GM21360 (cell line): ENCODE results near the gene SUN2.

Experiments
- ATAC-seq: cut with Tn5 transposase; IDR thresholded peaks from one replicate; pipeline ENCODE4 v1.9.1; 2021; ENCODE audit warnings: mild to moderate bottlenecking, moderate library complexity; ENCODE audit not compliant: unreplicated experiment

SUN2 gene

DNA sequence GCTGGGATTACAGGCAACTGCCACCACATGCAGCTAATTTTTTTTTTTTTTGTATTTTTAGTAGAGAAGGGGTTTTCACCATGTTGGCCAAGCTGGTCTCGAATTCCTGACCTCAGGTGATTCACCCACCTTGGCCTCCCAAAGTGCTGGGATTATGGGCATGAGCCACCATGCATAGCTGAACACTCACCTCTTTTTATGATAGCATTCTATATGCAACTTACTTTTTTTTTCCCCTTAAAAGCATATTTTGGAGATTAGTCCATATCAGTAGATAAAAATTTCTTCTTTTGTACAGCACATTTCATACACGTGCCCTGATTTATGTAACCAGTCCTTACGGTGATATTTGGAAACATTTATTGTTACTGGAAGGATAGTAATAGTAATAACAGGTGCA lies 35.4 kb downstream of the SUN2 start:
- ATAC-seq: no peak

- ATAC-seq: no peak
Observed at GRCh38 chr22:38719196-38719595, 36.6 kb downstream of the SUN2 start.

GRCh38 chr22:38718414-38718813 lies 37.4 kb downstream of the SUN2 start:
- ATAC-seq: no peak

- ATAC-seq: no peak
Observed at GRCh38 chr22:38717244-38717643, 38.6 kb downstream of the SUN2 start.

- no peak for ATAC-seq
Observed at GRCh38 chr22:38716826-38717225, 39.0 kb downstream of the SUN2 start.

DNA sequence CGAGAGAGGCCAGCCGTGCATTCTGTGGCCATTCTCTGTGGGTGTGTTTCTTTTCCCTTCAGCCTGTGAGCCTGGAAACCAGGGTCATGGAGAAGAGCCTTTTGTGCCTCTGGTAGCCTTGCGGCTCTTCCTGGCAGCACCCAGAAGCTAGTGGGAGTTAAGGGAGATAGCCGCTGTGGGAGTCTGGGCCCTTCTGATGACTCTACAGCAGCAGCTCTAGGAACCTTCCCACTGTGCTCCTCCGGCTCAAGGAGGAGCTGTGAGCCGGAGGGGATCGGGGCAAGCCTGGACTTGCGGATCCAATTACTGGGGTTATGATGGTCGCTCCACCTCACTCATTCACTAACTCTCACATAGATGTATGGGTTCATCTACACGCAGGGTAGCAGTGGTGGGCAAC lies 39.5 kb downstream of the SUN2 start:
- ATAC-seq: no peak

- ATAC-seq: no peak
Observed at GRCh38 chr22:38715852-38716251, 39.9 kb downstream of the SUN2 start.

DNA sequence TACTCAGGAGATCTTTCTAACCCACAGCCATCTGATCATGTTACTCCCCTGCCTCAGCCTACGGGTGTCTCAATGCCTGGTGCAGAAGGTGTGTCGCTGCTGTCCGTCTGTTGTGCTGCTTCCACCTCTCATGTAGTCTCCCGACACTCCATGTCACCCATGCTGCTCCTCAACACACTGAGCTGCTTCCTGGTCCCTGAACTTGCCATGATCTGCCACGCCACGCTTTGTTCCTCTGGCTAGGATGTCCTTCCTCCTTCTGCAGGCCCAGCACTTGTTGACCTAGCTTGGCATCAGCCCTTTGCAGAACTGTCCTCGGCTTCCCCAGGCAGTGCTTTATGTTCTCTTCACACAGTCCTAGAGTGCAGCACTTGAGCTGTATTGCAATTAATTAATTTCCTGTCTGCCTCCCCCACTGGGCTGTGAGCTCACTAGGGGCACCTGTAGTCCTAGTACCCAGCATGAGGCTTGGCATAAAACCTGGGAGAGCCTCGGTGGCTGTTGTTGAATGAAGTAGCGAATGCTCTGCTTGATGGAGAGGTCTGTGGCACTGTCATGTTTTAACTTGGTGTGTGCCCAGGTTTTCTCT lies 40.5 kb downstream of the SUN2 start:
- ATAC-seq: no peak

GRCh38 chr22:38713921-38714320 lies 41.9 kb downstream of the SUN2 start:
- ATAC-seq: no peak

GRCh38 chr22:38712486-38713207 lies 43.2 kb downstream of the SUN2 start:
- no peak for ATAC-seq

DNA sequence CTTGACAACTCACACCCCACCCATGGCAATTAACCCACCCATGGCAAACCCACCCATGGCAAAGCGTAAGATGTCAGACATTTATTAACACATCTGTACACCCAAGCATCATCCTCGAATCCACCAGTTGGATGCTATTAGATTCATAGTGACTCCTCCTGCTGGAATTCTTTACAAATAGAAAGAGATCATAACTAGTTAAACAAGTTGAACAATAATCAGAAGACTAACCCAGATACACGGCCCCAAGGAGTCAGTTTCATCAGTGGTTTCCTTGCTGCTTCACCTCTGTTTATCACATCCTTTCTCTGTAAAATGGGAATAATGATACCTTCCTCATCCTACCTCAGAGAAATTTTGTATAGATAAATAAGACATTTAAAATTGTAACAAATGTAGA lies 44.9 kb downstream of the SUN2 start:
- ATAC-seq: no peak

DNA sequence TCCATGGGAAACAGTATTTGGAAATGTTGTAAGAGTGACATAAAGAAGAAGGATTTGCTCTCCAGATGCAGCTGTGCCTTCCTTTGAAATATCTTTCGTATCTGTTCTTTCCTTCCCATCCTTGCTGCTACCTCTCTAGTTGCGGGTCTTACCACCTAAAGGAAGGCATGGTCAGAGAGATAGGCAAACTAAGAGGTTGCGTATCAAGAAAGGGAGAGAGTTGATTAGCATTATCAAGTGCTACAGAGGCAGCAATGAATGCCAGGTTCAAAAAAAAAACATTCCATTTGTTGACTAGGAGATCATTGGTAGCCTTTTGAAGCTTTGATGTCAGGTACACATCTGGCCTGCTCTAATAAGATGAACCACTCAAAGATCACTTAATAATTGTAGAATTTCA lies 45.4 kb downstream of the SUN2 start:
- ATAC-seq: no peak

DNA sequence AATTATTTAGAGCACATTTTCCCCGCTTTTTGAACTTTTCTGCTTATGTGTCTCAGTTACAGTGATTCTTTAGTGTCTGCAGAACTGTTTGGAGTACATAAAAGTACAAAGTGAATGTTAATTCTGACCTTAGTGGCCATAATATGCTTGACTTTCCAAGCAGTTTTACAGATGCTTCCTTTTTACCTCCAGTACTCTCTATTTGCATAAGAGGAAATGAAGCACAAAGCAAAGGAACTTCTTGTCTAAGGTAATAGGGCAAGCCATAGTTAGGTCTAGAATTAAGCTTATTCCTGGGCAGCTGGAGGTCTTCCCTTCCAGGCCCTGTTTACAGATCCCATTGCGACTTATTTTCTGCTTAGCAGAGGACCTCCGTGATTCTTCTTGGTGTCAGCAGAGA lies 46.5 kb downstream of the SUN2 start:
- ATAC-seq: no peak

DNA sequence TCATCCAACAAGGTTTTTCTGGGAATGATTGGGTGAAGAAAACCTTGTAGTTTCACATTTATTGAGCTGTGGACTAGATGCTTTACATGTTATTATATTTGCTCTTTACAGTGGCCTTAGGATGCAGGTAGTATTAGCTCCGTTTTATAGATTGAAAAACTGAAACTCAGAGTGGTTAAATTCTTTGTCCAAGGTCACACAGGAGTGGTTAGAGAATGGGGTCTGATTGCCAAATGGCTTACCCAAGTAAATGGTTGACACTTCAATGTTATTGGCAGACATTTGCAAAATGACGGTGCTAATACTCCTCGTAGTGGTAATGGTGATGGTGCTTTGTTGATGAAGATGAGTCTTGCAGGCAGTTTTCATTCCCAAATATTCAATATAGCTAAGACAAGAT lies 47.8 kb downstream of the SUN2 start:
- ATAC-seq: no peak

- no peak for ATAC-seq
Observed at GRCh38 chr22:38707346-38707745, 48.5 kb downstream of the SUN2 start.

DNA sequence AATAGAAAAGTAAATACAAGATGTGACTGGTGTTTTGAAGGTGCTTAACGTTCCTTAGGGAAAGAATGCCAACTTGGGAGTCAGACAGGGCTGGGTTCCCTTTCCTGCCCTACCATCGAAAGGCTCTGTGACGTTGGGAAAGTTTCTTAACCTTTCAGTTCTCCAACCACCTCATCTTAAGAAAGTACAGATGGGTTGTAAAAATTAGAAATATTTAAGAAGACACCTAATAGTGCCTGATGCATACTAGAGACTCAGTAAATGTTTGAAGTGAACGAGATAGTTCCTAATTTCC lies 49.0 kb downstream of the SUN2 start:
- no peak for ATAC-seq

DNA sequence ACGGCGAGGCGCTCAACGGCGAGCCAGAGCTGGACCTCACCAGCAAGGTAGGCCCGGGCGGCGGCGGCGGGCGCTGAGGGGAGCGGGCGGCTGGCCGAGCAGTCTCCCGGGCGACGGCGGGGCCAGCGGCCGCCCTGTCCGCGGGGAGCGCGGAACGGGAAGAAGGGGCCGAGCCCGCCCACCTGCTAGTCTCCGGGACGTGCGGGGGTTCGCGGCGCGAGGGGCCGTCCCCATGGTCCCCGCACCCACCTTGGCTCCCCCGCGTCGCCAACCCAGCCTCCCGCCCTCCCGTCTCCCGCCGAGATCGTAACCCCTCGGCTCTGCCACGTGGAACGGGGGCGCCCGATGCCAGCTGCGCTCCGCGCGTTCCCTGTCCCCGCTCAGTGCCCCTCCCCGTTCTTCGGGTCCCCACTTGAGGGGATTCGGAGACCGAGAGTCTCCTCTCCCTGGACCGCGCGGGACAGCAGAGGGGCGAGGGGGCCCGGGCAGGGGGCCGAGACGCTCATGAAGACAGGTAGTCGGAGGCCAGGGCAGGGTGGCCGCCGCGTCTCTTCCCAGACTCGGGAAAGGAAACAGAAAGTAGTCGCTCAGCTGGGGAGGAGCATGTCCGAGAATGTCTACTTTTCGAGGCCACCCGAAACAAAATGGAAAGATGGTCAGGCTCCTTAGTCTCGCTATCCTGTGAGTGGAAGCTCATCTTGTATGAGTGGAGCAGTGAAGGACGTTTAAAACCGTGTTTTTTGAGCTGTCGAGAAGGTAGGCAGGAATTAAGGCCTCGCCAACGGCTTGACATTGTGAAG lies 49.5 kb downstream of the SUN2 start:
- ATAC-seq: no peak

DNA sequence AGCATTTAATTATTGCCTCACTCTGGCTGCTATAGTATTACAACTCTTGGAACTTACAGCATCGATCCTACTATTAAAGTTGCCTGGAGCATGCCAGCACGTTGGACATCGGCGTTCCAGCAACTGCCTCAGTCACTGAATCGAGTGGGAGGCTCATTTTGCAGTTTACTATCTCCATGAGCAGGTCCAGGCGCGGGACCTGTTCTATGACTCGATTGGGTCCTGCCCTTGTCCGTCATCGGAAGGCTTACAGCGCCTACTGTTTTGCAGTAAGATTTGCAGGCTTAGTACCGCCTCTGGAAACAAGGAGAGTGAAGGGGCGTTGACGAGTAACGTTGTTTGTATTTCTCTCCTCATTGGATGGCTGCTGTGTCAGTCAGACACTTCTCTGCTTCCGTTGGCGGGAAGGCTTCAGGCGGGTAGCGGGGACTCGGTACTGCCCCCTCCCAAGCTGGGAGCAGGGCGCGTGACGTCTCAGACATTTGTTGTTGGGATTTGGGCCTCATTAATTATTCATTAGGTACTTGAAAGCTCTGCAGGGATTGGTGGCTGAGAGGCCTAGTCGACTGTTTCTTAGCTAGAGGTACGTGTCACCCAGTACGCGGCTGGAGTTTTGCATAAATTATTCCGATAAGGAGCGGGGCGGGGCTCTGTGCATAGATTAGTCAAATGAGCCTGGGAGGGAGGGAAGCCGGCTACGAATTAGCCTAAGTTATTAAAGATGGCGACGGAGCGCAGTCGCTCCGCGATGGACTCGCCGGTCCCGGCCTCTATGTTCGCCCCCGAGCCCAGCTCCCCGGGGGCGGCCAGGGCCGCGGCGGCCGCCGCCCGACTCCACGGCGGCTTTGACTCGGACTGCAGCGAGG lies 50.3 kb downstream of the SUN2 start, which contains the start of gene GTPBP1:
GTPBP1 (plus strand) TSS at position 710 of the 866 bp plus-strand sequence; CDS start at position 722, 12 bp downstream.
- ATAC-seq: peak; percentile 64

DNA sequence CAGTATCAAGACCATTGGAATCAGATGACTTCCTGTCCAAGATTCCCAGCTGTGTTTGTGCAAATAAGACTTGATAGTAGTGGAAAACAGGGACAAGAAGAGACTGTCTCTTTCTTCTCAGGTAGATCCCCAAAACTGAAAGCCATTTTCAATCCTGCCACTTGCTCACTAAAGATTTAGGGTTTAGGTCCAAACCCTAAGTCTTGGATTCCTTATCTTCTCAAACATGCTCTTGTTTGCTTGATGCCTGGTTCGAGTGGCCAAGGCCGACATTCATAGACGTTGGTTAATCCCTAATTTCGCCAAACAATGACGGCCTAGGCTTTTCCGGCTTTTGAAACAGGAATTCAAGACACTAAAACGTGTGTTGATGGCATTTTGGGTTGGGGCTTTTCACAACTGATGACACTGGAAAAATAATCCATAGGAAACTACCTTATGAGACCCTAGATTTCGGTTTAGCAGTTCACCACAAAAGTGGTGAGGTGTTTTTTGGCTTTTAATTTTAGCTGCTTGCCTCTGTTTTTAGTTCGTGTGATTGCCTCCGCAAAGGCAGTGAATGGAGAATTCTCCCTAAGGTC lies 51.1 kb downstream of the SUN2 start:
- ATAC-seq: no peak

DNA sequence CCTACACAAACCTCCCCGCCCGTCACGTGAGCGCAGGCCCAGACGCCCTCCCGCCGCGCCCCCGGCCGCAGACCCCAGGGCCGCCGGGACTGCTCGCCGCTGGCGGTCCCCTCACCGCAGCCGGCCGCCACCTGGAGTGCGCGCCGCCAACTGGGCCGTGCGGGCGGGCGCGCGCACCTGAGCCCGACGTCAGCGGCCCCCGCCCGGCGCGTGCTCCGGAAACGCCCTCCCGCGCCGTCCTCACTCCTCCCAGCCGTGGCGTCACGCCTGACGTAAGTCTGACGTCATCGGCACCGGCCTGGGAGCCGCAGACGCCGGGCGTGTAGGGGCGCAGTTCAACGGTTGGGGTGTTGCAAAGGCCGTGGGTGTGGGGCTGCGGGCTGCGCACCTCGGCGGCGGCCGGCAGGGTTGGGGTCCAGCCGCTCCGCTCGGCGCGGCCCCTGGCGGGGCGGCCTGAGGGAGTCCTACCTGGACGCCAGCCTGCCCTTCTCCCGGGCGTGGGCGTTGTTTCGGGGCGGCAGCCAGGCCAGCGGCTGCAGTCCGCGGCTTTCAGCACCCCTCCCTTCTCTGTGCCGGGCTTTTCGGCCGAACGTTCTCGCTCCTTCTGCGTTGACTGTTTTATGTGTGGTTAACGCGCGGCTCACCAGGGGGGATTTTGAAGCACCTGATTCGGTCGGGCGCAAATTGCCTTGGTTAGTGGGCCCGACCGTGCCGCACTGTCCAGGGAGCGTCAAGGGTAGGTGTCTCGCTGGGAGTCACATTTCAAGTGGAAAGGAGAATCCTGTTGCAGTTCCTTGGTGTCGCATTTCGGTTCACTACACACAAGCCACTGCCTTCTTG lies 54.8 kb downstream of the SUN2 start, which contains the start of gene JOSD1:
JOSD1 (minus strand) TSS at position 155 of the 840 bp plus-strand sequence. CDS start 956 bp downstream, outside the sequence.
- peak; percentile 34 for ATAC-seq
